NB4 (cell line): ENCODE data around the gene CCDC82.

Experiments
- MYC ChIP-seq: IDR thresholded peaks from 2 replicates; pipeline ENCODE4 v1.6.1; 2011; ENCODE audit warnings: low read depth, low read length
- POLR2A ChIP-seq: IDR thresholded peaks from 2 replicates; pipeline ENCODE4 v1.6.1; 2011; ENCODE audit warnings: mild to moderate bottlenecking; ENCODE audit not compliant: insufficient read length; ENCODE audit errors: extremely low read depth
- TF ChIP-seq, protein P1 (sequence below): IDR thresholded peaks from one replicate; pipeline ENCODE4 v1.5.1; 2012; ENCODE audit warnings: low read depth, low read length

GRCh38 chr11:96340555-96340885, 49.2 kb downstream of the CCDC82 start:
- TF ChIP-seq, protein P1, sequence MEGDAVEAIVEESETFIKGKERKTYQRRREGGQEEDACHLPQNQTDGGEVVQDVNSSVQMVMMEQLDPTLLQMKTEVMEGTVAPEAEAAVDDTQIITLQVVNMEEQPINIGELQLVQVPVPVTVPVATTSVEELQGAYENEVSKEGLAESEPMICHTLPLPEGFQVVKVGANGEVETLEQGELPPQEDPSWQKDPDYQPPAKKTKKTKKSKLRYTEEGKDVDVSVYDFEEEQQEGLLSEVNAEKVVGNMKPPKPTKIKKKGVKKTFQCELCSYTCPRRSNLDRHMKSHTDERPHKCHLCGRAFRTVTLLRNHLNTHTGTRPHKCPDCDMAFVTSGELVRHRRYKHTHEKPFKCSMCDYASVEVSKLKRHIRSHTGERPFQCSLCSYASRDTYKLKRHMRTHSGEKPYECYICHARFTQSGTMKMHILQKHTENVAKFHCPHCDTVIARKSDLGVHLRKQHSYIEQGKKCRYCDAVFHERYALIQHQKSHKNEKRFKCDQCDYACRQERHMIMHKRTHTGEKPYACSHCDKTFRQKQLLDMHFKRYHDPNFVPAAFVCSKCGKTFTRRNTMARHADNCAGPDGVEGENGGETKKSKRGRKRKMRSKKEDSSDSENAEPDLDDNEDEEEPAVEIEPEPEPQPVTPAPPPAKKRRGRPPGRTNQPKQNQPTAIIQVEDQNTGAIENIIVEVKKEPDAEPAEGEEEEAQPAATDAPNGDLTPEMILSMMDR = no peak
- TF ChIP-seq POLR2A = no peak
- TF ChIP-seq MYC = no peak
